Omental fat pad (tissue), 4 donors: ENCODE data around the gene GRM8. TPM values are rescaled to one million over a fixed set of nuclear protein-coding genes. Genes with fewer than 3 reads are reported as not detected.

ENCODE experiments used
- ATAC-seq: fragments of 150-250 bp; one replicate; pipeline ENCODE4 v1.9.1; 2016; ENCODE audit warnings: mild to moderate bottlenecking, moderate library complexity; ENCODE audit not compliant: low FRiP score
- DNase-seq: peaks from one replicate; pipeline ENCODE4 v3.0.0-alpha.2; 2019; ENCODE audit warnings: low spot score
- total RNA-seq, 4 donors: library from RNA; depleted of rRNA; stranded (reverse); fragments of >200 nt; gene quantifications; one replicate each; pipeline ENCODE4 v1.1.0, GENCODE V29; 2016
- TF ChIP-seq, protein P1 (sequence below), 3 donors: fragments of 450-650 bp; IDR thresholded peaks; one replicate each; pipeline ENCODE4 v1.5.1; 2016 to 2017; ENCODE audit warnings: antibody characterized with exemption in 3 of 3, mild to moderate bottlenecking in 3 of 3, moderate library complexity in 2 of 3

Gene GRM8
- total RNA-seq, 4 donors from 2014 or later, result not detected

GRCh38 chr7:127258111-127258510 lies 5.4 kb upstream of the GRM8 start:
- no peak for DNase-seq
- ATAC-seq, result no peak
- TF ChIP-seq, protein P1, sequence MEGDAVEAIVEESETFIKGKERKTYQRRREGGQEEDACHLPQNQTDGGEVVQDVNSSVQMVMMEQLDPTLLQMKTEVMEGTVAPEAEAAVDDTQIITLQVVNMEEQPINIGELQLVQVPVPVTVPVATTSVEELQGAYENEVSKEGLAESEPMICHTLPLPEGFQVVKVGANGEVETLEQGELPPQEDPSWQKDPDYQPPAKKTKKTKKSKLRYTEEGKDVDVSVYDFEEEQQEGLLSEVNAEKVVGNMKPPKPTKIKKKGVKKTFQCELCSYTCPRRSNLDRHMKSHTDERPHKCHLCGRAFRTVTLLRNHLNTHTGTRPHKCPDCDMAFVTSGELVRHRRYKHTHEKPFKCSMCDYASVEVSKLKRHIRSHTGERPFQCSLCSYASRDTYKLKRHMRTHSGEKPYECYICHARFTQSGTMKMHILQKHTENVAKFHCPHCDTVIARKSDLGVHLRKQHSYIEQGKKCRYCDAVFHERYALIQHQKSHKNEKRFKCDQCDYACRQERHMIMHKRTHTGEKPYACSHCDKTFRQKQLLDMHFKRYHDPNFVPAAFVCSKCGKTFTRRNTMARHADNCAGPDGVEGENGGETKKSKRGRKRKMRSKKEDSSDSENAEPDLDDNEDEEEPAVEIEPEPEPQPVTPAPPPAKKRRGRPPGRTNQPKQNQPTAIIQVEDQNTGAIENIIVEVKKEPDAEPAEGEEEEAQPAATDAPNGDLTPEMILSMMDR (IDR thresholded peaks at IDR 0.05), result no peak

DNA sequence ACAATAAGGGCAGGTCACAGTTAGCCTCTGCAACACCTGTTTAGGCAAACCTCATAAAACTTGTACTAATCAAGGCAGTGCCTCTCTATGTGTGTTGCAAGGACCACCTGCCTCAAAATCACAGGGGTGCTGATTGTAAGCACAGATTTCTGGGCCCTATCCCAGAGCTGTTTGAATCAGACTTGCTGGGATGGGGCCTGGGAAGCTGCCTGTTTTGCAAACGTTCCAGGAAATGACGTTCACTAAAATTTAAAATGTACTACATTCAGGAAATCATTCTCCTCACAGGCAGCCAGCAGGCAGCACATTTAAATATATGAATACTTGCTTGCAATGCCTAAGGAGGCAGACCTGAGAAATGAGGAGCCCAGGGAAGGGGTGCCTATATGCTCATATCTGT lies 4.3 kb upstream of the GRM8 start:
- no peak for DNase-seq
- TF ChIP-seq, protein P1 (IDR thresholded peaks at IDR 0.05), result no peak
- ATAC-seq, result no peak

- no peak for ATAC-seq
Observed at GRCh38 chr7:127256041-127256725, 3.4 kb upstream of the GRM8 start.

GRCh38 chr7:127254163-127254684 lies 1.5 kb upstream of the GRM8 start:
- no peak for ATAC-seq
- no peak for DNase-seq
- TF ChIP-seq, protein P1 (IDR thresholded peaks at IDR 0.05), result no peak

More at GRCh38 chr7:127256041-127256725, 3.4 kb upstream of the GRM8 start:
- TF ChIP-seq, protein P1 (IDR thresholded peaks at IDR 0.05), result no peak
- no peak for DNase-seq

- peak; percentile 74 for ATAC-seq
- DNase-seq, result peak; percentile 46
- TF ChIP-seq, protein P1 (IDR thresholded peaks at IDR 0.05), result peak in 1 of 3 donors; percentile 56
Observed at GRCh38 chr7:127253281-127254162, 781 bp upstream of the GRM8 start.

DNA sequence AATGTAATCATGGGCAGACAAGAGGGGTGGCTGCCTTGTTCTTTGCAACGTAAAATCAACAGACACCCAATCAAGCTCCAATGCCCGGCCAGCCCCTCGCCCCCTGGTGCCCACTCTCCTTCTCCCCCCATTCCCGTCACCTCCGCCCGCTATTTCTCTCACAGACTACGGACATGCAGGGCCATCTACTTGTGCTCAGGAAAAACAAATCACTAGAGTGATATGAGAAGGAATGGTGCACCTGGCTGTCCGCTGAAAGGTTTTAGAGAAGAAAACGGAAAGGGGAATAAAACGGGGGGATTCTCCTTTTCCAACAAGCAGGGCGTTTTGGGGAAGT lies 396 bp downstream of the GRM8 start:
- no peak for ATAC-seq
- DNase-seq, result no peak

More for the DNA sequence above, 396 bp downstream of the GRM8 start:
- TF ChIP-seq, protein P1 (IDR thresholded peaks at IDR 0.05), result no peak
